ENCODE results near the gene LYAR. TPM values are rescaled to one million over a fixed set of nuclear protein-coding genes. Genes with fewer than 3 reads are reported as not detected.

Gene LYAR
- total and polyA plus RNA-seq, 4 donors: 3.9 to 5.0 (median 4.6) TPM

- Histone ChIP-seq H3K4me3 (ENCODE audit: low read depth in 1 of 3, low read length in 3 of 3) (no peak overlapping the region), H3K27ac (ENCODE audit: low read depth in 1 of 2, low read length in 2 of 2) (no peak overlapping the region), H3K36me3 (ENCODE audit: control insufficient read depth in 4 of 4, insufficient read depth in 3 of 4, low read depth in 1 of 4, low read length in 3 of 4) (peaks cover 10 to 36% (median 20%) of the 10 kb centered on the region in 4 donors), H3K9ac (ENCODE audit: low read depth in 1 of 2, low read length in 2 of 2) (no peak overlapping the region), H3K9me3 (ENCODE audit: control insufficient read depth in 4 of 4, low read length in 3 of 4) (no peaks in the 10 kb centered on the region), H3K27me3 (ENCODE audit: control insufficient read depth in 4 of 4, insufficient read depth in 4 of 4, low read length in 3 of 4) (no peaks in the 10 kb centered on the region), H3K4me1 (ENCODE audit: control insufficient read depth in 4 of 4, insufficient read depth in 4 of 4, low read length in 3 of 4) (no peaks in the 10 kb centered on the region)
- 96% methylated on average over 26 of the region's 26 CpGs for WGBS
- no peak for DNase-seq (ENCODE audit: low spot score)
- TF ChIP-seq JUND (IDR thresholded peaks at IDR 0.05): no peak
- TF ChIP-seq ZBTB33 (IDR thresholded peaks at IDR 0.05): no peak
- no peak for TF ChIP-seq HNF4A (conservative IDR thresholded peaks at IDR 0.05)
- no peak for TF ChIP-seq CTCF (IDR thresholded peaks at IDR 0.05; ENCODE audit: low read depth, low read length, missing input control)
- no peak for TF ChIP-seq FOXA2 (IDR thresholded peaks at IDR 0.05)
- TF ChIP-seq SP1 (IDR thresholded peaks at IDR 0.05): no peak
- no peak for TF ChIP-seq RAD21 (IDR thresholded peaks at IDR 0.05)
- TF ChIP-seq YY1 (IDR thresholded peaks at IDR 0.05): no peak
- no peak for TF ChIP-seq NR2F2 (IDR thresholded peaks at IDR 0.05)
- no peak for TF ChIP-seq TAF1 (conservative IDR thresholded peaks at IDR 0.05)
- TF ChIP-seq FOXA1 (IDR thresholded peaks at IDR 0.05): no peak
- no peak for TF ChIP-seq GABPA (IDR thresholded peaks at IDR 0.05 in 1 of 2, conservative IDR thresholded peaks at IDR 0.05 in 1 of 2)
- TF ChIP-seq ATF3 (IDR thresholded peaks at IDR 0.05): no peak
- TF ChIP-seq, protein P1, sequence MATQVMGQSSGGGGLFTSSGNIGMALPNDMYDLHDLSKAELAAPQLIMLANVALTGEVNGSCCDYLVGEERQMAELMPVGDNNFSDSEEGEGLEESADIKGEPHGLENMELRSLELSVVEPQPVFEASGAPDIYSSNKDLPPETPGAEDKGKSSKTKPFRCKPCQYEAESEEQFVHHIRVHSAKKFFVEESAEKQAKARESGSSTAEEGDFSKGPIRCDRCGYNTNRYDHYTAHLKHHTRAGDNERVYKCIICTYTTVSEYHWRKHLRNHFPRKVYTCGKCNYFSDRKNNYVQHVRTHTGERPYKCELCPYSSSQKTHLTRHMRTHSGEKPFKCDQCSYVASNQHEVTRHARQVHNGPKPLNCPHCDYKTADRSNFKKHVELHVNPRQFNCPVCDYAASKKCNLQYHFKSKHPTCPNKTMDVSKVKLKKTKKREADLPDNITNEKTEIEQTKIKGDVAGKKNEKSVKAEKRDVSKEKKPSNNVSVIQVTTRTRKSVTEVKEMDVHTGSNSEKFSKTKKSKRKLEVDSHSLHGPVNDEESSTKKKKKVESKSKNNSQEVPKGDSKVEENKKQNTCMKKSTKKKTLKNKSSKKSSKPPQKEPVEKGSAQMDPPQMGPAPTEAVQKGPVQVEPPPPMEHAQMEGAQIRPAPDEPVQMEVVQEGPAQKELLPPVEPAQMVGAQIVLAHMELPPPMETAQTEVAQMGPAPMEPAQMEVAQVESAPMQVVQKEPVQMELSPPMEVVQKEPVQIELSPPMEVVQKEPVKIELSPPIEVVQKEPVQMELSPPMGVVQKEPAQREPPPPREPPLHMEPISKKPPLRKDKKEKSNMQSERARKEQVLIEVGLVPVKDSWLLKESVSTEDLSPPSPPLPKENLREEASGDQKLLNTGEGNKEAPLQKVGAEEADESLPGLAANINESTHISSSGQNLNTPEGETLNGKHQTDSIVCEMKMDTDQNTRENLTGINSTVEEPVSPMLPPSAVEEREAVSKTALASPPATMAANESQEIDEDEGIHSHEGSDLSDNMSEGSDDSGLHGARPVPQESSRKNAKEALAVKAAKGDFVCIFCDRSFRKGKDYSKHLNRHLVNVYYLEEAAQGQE (IDR thresholded peaks at IDR 0.05): no peak
- no peak for TF ChIP-seq EGR1 (IDR thresholded peaks at IDR 0.05; ENCODE audit: low read depth in 2 of 2)
- no peak for TF ChIP-seq RXRA (IDR thresholded peaks at IDR 0.05)
- no peak for TF ChIP-seq MAX (IDR thresholded peaks at IDR 0.05)
- no peak for TF ChIP-seq HNF4G (IDR thresholded peaks at IDR 0.05)
Measured at GRCh38 chr4:4320951-4321714, 31.2 kb upstream of the LYAR start.

Measured in liver (tissue), 9 donors.